Stimulated activated CD4-positive, alpha-beta T cell treated with anti-CD3 and anti-CD28 coated beads, Interleukin-2, amount 100 ng/mL, for 48 hours (primary cell): ENCODE results near the gene FRMPD3.
"Not testable (repeated sequence)": the region's sequence is repeated elsewhere in the genome, so short reads cannot be mapped to it uniquely, and the experiment has no call there.

Experiments used
- DNase-seq, 2 donors: peaks; one replicate each; pipeline ENCODE4 v3.0.0-alpha.2; 2020

The FRMPD3 gene

DNA sequence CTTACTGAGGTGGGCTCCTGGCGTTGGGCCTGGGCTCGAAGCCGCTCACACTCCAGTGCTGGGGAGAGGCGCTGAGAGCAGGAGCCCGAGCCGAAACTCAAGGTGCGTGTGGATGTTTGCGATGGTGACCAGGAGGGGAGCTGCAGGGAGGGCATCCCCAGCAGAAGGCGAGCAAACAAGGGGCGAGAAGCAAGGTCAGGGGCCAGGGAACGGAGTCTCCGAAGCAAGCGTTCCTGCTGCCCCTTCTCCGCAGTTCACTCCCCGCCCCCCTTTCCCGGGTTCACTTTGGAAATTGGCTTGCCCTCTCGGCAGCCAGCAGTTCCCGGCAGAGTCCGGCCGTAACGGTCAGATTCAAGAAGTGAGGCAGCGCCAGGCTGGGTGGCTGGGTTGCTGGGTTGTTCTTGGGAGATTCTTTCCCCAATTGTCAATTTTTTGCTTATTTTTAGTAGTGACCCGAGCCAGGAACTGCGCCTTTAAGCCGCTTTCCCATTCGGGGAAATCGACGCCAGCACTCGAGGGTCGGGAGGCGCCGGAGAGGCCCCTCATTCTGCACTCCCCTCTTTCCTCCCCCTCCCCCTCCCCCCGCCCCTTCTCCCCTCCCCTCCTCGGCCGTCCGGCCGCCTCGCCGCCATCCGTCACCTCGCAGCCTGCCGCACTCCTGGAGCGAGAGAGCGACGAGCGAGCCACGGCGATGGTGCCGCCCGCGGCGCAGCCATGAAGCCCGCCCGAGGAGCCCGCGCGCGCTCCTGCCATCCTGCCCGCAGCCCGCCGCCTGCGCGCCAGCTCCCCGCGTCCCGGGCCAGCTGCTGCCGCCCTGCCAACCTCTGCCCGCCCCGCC is at the start of gene FRMPD3:
Gene FRMPD3, plus strand, starts transcription at position 655 of the 838 bp plus-strand sequence. CDS start 76,937 bp downstream, outside the sequence.
- no peak for DNase-seq

DNA sequence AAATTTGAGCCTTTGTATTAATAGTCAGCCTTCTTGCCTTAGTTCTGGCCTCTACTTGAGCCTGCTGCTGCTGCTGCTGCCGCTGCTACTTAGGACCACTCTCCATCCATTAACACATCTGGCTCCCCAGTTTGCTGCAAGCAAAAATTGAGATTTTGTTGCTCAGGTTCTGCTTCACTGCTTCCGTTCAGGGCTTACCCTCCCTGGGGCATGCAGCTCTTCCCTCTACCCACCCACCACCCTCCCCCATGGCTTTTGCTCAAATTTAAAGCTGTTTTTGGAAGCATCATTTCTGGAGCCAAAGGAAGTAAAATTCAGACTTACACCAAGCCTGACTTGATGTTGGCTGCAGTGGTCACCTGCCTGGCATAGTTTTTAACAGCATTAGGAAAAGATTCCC is 28.9 kb upstream of the FRMPD3 start:
- no peak for DNase-seq

DNA sequence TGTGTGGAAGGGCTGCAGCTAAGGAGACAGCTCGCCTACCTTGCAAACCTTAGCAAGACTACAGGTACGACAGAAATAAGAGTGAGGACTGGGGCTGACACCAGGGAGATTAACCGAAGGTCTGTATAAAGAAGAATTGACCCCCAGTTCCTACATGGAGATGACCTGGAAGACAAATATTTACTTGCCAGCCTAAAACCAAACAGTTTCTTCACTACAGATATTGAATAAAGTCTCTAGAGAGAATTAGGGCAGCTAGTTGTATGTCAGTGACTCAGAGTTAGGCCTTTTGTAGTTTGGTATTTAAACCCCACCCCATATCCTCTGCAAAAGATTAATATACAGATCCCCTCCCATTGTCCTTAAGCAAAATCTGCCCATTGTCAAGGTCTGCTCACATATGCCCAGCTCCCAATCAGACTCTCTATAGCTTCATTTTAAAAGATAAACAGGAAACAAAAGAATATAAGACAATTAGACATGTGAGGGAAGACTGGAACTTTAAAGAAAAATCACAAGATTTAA is 28.1 kb upstream of the FRMPD3 start:
- DNase-seq: no peak

DNA sequence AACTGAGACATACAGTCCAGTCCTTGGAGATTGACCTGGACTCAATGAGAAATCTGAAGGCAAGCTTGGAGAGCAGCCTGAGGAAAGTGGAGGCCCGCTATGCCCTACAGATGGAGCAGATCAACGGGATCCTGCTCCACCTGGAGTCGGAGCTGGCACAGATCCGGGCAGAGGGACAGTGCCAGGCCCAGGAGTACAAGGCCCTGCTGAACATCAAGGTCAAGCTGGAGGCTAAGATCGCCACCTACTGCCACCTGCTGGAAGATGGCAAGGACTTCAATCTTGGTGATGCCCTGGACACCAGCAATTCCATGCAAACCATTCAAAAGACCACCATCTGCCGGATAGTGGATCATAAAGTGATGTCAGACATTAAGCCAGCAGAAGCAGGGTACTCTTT is 20.4 kb upstream of the FRMPD3 start:
- DNase-seq: peak in 1 of 2 donors; percentile 29

DNA sequence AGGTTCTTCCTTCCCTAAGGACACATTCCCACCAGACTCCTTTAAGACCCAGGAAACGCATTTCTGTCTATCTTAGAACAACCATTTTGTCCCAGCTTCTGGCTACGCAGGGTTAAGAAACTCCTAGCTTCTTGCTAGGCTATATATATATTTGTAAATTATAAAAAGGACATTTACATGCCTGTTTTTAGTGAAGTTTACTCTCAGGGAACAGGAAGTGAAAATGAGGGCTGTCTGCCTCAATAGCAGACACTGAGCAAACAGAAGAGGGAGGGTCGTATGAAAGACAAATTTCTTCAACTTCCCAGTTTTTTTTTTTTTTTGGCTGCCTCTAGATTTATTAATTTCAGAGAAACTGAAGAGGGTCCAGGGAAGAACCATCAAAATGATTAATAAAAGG is 9.3 kb upstream of the FRMPD3 start:
- DNase-seq: no peak

DNA sequence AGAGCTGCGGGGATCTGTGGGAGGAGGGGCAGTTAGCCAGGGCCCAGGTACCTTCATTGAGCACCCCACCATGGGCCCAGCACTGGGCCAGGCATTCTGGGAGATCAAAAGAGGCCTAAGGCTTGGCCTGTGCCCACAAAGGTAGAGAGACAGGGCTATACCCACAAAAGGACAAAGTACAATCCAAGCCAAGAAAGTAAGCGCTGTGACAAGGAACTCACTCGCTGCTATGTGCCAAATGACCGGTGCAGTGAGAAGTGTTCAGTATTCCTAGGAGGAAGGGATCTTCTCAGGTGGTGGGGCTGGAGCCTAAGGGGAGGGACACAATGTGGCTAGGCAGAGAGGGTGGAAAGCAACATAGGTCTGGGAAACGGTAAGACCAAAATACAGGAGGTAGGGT is 8.8 kb upstream of the FRMPD3 start:
- DNase-seq: no peak

DNA sequence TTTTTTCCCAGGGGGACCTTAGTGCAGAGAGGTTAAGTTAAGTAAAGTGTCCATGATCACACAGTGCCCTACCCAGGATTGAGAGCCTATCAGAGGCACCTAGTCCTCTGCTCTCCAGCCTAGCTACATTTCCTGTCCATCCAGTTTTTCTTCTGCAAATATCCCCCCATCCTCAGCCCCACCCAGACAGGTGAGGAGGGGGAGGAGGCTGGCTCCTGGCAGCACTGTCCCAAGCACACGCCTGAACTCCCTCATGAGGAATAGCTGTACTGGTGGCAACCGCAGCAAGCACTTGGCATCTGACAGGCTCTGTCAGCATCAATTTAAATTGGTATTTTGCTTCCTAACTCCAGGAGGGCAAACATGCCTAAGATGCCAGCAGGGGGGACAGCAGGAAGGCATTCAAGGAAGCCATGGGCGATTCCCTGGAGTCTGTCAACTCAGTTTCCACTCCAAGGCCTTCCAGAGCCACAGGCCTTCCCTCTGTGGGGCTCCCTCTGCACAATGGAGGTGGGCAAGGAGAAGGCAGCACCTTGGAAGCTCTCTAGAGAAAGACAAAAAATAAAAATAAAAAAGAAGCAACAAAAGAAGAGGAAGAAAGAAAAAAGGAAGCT is 6.4 kb upstream of the FRMPD3 start:
- no peak for DNase-seq

DNA sequence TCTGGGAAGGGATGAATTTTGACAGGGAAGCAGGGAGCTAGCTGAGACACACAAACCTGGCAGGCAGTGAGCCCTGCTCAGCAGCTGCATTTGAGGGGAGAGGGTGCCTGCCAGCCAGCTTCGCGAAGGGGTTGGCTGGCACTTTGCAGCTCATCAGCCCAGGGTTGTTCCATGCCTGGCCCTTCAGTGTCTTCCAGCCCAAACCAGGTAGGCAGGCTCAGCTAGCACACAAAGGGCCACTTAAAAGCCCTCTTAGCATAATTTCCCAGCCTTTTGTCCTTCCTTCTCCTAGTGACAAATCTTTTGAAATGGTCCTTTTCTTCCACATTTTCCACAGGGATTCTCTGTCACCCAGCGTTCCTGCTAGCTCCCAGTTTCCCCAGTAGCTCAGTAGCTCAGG is 4.3 kb upstream of the FRMPD3 start:
- no peak for DNase-seq

DNA sequence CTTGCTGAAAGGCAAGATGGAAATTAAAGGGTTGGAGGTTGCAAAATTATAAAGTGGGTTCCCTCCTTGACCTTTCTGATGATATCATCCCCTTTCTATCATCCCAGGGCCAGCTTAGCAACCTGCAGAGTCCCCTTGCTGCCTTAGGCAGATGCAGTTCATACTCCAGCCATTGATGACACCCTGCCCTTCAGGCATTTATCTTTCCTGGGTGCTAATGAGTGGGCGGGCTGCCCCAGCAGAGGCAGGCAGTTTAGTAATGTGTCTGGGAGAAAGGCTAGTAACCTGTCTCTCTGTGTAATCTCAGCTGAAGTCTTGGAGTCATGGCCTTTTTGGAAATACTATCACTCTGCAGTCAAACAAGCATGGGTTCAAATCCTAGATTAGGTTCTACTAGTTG is 3.8 kb upstream of the FRMPD3 start:
- no peak for DNase-seq

DNA sequence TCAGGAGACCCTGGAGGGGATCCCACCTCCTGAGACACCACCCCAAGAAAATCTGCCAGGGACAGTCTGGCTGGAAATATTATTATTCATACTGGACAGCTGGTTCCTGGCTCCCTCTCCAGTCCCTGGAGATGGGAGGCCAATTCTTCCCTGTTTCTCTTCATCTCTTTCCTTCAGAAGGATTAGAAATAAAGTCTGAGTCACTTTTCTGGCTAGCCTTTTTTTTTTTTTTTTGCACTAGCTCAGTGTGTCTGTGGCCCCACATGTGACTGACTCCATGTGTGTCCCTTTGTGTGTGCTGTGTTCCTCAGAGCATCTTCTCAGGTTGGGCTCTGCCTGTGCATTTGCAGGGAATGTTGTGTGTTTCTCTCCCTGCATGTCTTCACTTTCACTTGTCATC is 1.8 kb upstream of the FRMPD3 start:
- no peak for DNase-seq

DNA sequence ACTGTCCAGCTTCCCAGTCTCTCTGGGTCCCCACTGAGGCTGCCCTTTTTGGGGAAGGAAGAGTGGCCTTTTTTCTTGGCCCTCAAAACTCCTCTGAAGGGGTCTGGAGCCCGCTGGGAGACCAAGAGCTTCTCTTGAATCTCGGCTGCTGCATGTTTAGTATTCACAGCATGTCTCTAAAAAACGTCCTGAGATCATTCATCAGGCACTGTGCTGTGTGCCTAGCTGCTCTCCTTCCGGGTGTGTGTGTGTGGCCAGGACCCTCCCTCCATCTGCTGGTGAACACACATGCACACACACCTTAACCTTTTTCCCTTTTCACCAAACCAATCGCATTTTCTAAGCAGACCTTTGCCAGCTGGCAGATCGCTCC is 841 bp upstream of the FRMPD3 start:
- no peak for DNase-seq

DNA sequence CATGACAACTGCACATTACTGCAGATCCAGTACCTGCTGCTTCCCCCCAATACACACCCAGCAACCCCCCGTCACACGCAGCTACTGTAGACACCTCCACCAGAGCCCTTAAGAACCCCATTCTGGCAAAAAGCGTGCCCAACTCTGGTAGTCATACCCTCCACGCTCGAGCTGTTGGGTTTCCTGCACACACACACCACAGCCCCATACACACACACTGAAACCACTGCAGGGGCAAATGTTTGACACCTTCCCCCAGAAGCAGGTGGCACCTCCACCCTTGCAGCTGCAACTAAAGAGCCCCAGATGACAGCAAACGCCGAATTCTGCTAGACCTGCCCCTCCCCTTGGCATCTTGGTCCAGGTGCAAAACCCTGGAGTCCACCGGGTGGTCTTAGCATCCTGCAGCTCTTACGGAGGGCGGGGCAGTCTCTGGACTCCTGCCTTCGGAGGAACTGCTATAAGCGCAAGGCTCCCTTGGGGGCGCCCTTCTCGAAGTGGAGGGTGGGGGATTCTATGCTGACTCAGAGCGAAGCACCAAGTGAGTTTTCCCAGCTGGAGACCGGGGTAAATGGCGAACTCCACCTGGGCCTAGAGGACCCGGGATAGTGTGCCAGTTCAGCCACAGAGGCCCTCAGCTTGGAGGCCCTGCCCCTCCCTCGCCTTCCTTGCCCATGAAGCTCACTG is 1.5 kb downstream of the FRMPD3 start:
- no peak for DNase-seq

DNA sequence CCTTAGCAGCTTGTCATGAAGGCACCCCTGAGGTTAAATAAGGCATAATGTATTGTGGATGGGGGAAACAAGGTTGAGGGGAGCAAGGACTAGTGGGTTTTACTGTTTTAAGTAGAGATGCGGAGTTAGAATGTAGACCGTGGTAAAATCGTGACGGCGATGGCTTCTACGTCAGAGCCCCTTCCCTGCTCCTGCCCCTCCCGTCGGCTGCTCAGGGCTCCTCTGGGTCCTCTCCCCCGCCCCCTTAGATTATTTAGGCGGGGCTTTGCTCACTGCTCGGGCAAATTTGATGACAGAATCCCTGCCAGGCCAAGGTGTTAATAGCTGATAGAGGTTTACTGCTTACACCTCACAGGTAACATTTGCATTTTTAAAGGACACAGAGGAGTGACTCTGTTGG is 2.3 kb downstream of the FRMPD3 start:
- DNase-seq: no peak

DNA sequence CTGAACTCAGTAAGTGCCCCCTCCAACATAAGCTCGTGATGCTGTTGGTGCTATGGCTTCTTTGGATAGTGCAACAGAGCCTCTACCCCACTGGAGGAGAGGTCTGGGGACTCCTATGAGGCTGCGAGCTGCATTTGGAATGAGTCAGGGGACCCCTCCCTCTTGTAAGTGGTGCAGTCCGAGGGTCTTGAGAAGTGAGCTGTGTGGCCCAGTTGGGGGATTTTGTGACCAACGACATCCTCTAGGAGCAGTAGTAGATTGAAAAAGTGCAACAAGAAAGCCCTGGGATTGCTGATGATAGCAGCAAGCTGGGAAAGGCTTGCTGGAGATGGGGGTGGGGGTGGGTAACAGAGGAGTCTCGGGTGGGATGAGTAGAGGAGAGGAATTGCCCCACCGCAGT is 3.1 kb downstream of the FRMPD3 start:
- no peak for DNase-seq

DNA sequence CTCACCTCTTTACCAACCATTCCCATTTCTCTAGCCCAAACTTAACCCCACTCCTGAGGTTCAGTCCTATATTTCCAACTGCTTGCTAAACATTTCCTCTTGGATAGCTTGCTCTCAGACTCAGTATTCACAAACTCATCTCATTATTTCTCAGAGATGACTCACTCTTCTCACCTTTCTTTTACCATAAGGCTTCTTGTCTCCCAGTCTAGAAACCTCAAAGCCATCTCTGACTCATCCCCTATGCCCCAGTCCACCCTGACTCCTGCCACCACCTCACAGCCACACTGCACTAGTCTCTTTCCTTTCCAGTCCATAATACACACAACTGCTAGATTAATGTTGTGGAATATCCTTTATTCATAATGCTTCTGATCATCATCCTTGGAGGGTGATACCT is 4.8 kb downstream of the FRMPD3 start:
- DNase-seq: peak in 1 of 2 donors; percentile 34

DNA sequence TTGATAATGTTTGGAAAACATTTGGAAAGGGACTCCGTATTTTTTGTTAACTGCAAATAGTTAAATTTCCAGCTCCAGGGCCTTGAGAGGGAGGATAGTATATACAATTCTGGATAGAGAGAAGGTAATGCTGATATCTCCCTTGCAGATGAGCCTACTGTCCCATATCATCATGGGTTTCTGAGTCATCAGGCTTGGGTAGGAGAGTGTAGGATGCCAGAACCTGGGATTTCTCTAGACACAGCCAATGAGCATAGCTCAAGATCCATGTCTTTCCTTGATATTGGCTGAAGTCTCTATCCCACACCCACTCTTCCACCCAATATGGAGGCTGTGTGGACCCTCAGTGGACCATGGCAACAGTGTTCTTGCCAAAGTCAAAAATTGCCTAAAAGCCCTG is 7.8 kb downstream of the FRMPD3 start:
- DNase-seq: no peak

DNA sequence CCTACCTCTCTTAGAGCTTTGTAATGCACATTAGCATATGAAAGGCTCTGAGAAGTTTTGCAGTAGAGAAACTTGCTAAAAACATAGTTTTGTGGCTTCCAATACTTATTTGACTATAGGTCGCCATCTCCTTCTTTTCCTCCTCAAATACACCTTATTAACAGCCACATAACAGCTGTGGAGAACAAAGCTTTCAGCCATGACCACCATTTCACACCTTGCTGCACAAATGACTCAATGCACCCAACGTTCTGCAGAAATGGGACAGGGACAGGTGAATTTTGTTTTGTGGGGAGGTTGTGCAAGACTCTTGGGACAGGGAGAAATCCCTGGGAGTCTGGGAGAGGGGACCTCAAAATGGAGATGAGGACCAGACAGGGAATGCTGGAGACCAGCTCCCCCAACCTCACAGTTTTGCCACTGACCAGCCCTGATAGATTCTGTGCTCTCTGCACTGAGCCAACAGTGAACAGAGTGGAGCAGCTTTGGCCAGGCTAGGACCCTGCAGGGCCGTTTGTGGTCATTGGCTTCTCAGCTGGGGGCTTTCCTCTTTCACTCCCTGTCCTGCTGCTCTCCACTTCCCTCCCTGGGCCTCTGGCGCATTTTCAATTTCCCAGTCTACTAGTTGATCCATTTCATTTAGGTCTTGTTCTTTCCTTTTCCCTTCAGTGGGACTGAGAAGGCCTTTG is 16.6 kb downstream of the FRMPD3 start:
- DNase-seq: no peak

DNA sequence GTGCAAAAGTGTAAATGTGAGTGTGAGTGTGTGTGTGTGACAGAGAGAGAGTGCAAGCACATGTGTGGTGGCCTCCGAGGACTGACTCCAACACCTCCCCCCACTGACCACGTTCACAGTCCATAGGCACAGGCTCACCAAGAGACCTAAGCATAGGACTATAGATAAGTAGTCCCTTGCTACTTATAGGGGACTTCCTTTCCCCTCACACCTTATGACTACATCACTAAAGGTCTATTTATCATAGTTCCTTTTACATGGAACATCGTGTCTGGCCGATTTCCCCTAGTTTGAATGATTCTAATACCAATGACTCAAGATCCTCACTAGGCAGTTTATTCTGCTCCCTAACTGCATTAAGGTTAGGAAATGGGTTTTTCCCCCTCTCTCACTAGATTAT is 17.8 kb downstream of the FRMPD3 start:
- DNase-seq: no peak

DNA sequence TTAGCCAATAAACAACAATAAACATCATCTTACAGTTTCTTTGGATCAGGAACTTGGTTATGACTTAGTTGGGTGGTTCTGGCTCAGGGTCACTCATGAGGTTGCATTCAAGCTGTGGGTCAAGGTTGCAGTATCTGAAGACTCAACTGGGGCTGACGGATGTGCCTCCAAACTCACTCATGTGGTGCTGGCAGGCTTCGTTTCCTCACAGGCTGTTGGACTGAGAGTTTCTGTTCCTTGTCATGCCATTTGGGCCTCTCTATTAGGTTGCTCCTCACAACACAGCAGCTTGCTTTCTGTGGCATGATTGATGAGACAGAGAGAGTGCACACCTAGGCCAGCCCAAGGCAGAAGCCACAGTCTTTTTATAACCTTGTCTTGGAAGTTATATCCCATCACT is 20.7 kb downstream of the FRMPD3 start:
- no peak for DNase-seq

DNA sequence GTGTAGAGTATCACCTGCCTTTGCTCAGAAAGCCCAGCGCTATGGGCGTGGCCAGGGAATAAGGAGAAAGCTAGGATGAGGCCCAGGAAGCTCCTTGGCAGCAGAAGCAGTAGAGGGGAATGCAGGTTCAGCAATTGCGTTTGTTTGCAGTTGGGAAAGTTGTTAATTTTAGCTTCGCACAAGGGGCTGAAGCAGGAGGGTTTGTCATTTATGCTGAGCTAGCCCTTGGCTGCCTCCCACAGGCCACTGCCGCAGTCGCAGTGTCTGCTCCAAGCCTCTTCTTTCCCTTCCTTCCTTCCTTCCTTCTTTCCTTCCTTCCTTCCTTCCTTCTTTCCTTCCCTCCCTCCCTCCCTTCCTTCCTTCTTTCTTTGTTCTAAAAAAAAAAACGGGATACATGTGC is 21.5 kb downstream of the FRMPD3 start:
- no peak for DNase-seq

DNA sequence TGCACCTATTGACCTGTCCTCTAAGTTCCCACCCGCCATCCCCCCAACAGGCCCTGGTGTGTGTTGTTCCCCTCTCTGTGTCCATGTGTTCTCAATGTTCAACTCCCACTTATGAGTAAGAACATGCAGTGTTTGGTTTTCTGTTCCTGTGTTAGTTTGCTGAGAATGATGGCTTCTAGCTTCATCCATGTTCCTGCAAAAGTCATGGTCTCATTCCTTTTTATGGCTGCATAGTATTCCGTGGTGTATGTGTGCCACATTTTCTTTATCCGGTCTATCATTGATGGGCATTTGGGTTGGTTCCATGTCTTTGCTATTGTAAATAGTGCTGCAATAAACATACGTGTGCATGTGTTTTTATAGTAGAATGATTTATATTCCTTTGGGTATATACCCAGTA is 22.0 kb downstream of the FRMPD3 start:
- not testable (repeated sequence) for DNase-seq

DNA sequence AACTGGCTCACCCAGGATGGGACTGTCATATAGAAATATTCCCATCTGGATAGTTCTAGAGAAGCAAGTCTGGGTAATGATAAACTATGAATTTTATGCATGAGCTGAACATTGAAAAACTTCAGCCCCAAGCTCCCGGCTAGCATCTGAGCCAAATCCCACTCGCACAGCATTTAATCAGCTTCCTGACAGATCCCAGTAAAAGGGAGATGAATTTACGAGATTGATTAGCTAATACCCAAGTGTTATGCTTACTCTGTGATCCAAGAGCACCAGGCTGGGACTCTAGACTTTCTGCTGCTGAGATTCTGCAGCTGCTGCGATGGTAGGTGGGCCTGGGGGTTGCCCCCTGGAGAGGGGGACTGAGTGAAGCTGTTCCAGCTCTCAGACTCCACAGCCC is 28.0 kb downstream of the FRMPD3 start:
- no peak for DNase-seq

DNA sequence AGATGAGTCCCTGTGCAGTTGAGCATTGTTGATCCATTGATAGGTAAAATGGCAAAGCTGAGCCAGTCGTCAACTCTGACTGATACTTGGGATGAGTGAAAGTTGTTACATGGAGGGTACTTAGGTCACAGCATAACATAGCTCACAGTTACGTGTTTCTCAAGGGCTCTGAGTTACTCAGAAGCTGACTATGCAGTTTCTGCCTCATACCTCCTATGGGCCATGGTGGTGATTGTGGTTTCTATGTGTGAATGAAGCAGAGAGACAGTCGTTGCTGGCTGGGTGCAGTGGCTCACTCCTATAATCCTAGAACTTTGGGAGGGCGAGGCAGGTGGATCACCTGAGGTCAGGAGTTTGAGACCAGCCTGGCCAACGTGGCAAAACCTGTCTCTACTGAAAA is 30.8 kb downstream of the FRMPD3 start:
- no peak for DNase-seq
